GM19468 (cell line): ENCODE data around the gene COL18A1.

Source experiments
- ATAC-seq: cut with Tn5 transposase; IDR thresholded peaks from one replicate; pipeline ENCODE4 v1.9.1; 2021; ENCODE audit warnings: mild to moderate bottlenecking, moderate library complexity, moderate number of reproducible peaks; ENCODE audit not compliant: unreplicated experiment; ENCODE audit errors: extremely low read depth

Gene COL18A1

GRCh38 chr21:45381865-45382696 is 22.9 kb upstream of the COL18A1 start:
- no peak for ATAC-seq

GRCh38 chr21:45382697-45382997 is 22.3 kb upstream of the COL18A1 start:
- ATAC-seq: no peak

GRCh38 chr21:45383111-45383614 is 21.8 kb upstream of the COL18A1 start:
- ATAC-seq: no peak

- ATAC-seq: no peak
These were observed 21.3 kb upstream of the COL18A1 start for GRCh38 chr21:45383615-45384201.

GRCh38 chr21:45384656-45385548 is 20.1 kb upstream of the COL18A1 start:
- ATAC-seq: no peak

- no peak for ATAC-seq
These were observed 19.4 kb upstream of the COL18A1 start for GRCh38 chr21:45385549-45386050.

- no peak for ATAC-seq
These were observed 18.6 kb upstream of the COL18A1 start for GRCh38 chr21:45386336-45386727.

GRCh38 chr21:45386728-45387371 is 18.1 kb upstream of the COL18A1 start:
- no peak for ATAC-seq

- no peak for ATAC-seq
These were observed 17.5 kb upstream of the COL18A1 start for GRCh38 chr21:45387506-45387905.

- no peak for ATAC-seq
These were observed 16.9 kb upstream of the COL18A1 start for GRCh38 chr21:45388011-45388521.

- no peak for ATAC-seq
These were observed 16.2 kb upstream of the COL18A1 start for GRCh38 chr21:45388611-45389296.

- ATAC-seq: no peak
These were observed 14.7 kb upstream of the COL18A1 start for GRCh38 chr21:45390121-45390751.

GRCh38 chr21:45390831-45391742 is 13.9 kb upstream of the COL18A1 start:
- ATAC-seq: no peak

- ATAC-seq: no peak
These were observed 13.0 kb upstream of the COL18A1 start for GRCh38 chr21:45391743-45392572.

- no peak for ATAC-seq
These were observed 12.4 kb upstream of the COL18A1 start for GRCh38 chr21:45392573-45392971.

- no peak for ATAC-seq
These were observed 11.9 kb upstream of the COL18A1 start for GRCh38 chr21:45393021-45393420.
